Calu3 (cell line): Measurements from ENCODE around the gene ARHGAP9. TPM values are rescaled to one million over a fixed set of nuclear protein-coding genes. Genes with fewer than 3 reads are reported as not detected.

ENCODE experiments used
- BruUV-seq: library from RNA; stranded (reverse); fragments of 400-500 nt; replicated peaks from 2 replicates; lab custom pipeline; 2021; lab: Mats Ljungman, UMichigan
- CTCF ChIA-PET: fragments of 300-600 bp; sonication (Branson Sonifier 250); formaldehyde crosslinking; loops from one replicate; lab custom pipeline; 2022; ENCODE audit warnings: antibody characterized with exemption; lab: Charles Lee
- DNase-seq: peaks from one replicate; pipeline ENCODE4 v3.0.0; 2022
- H3K27ac Mint-ChIP-seq: one replicate; pipeline ENCODE4 v1.8.0; 2022; ENCODE audit warnings: mixed read lengths; ENCODE audit not compliant: unreplicated experiment
- H3K27me3 Mint-ChIP-seq: one replicate; pipeline ENCODE4 v1.8.0; 2022; ENCODE audit warnings: mixed read lengths; ENCODE audit not compliant: unreplicated experiment
- H3K36me3 Mint-ChIP-seq: one replicate; pipeline ENCODE4 v1.8.0; 2022; ENCODE audit warnings: mild to moderate bottlenecking, moderate library complexity, mixed read lengths; ENCODE audit not compliant: insufficient read depth, unreplicated experiment
- H3K4me1 Mint-ChIP-seq: one replicate; pipeline ENCODE4 v1.8.0; 2022; ENCODE audit warnings: mild to moderate bottlenecking, low read depth, mixed read lengths; ENCODE audit not compliant: unreplicated experiment
- H3K4me3 Mint-ChIP-seq: one replicate; pipeline ENCODE4 v1.8.0; 2022; ENCODE audit warnings: mild to moderate bottlenecking, low read depth, moderate library complexity, mixed read lengths; ENCODE audit not compliant: unreplicated experiment
- H3K9me3 Mint-ChIP-seq: one replicate; pipeline ENCODE4 v1.8.0; 2022; ENCODE audit warnings: low read depth, mixed read lengths; ENCODE audit not compliant: unreplicated experiment
- intact Hi-C: fragments of 100-400 bp; cut with micrococcal nuclease; formaldehyde crosslinking; loops from one replicate; pipeline ENCODE4 v1.10.0; 2022; ENCODE audit not compliant: unreplicated experiment
- total RNA-seq: library from RNA; stranded (reverse); gene quantifications from 2 replicates; pipeline ENCODE4 v1.2.3, GENCODE V29; 2022
- TF ChIP-seq, protein P1 (sequence below): fragments of 200-600 bp; IDR thresholded peaks from one replicate; pipeline ENCODE4 v1.8.0; 2022; ENCODE audit warnings: antibody characterized with exemption; ENCODE audit not compliant: unreplicated experiment

Gene ARHGAP9
- total RNA-seq, 1 experiment from 2014 or later = not detected

- Mint-ChIP-seq H3K27ac (peak overlapping the region; percentile 13), H3K4me3 (peak overlapping the region; percentile 74), H3K27me3 (peaks cover 78% of the 10 kb centered on the region), H3K4me1 (peaks cover 33% of the 10 kb centered on the region), H3K9me3 (no peaks in the 10 kb centered on the region), H3K36me3 (peaks cover 31% of the 10 kb centered on the region)
- CTCF ChIA-PET = no interaction called here
- peak; percentile 94 for DNase-seq
- intact Hi-C loops = no loop called here
- no TSS peak for BruUV-seq
- TF ChIP-seq, protein P1, sequence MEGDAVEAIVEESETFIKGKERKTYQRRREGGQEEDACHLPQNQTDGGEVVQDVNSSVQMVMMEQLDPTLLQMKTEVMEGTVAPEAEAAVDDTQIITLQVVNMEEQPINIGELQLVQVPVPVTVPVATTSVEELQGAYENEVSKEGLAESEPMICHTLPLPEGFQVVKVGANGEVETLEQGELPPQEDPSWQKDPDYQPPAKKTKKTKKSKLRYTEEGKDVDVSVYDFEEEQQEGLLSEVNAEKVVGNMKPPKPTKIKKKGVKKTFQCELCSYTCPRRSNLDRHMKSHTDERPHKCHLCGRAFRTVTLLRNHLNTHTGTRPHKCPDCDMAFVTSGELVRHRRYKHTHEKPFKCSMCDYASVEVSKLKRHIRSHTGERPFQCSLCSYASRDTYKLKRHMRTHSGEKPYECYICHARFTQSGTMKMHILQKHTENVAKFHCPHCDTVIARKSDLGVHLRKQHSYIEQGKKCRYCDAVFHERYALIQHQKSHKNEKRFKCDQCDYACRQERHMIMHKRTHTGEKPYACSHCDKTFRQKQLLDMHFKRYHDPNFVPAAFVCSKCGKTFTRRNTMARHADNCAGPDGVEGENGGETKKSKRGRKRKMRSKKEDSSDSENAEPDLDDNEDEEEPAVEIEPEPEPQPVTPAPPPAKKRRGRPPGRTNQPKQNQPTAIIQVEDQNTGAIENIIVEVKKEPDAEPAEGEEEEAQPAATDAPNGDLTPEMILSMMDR = peak; percentile 89
Measured at GRCh38 chr12:57462251-57462911, 17.3 kb downstream of the ARHGAP9 start.

DNA sequence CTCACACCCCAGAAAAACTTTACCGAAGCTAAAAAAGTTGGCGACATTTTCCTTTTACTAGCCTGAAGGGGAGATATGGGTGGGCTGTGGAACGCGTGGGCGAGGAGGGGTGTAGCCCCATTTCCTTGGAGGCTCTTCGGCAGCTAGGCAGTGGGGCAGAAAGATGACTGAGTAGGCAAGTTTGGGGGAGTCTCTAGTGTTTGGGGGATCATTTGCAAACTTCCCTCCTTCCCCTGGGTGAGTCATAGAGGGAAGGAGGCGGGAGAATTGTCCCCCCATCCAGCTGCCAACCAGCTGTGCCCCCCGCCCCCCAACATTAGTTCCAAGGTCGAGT is 17.8 kb downstream of the ARHGAP9 start:
- Mint-ChIP-seq H3K27ac (no peak overlapping the region), H3K4me1 (peaks cover 38% of the 10 kb centered on the region), H3K4me3 (peak overlapping the region; percentile 74), H3K27me3 (peaks cover 73% of the 10 kb centered on the region), H3K36me3 (peaks cover 35% of the 10 kb centered on the region), H3K9me3 (no peaks in the 10 kb centered on the region)
- intact Hi-C loops = no loop called here
- no TSS peak for BruUV-seq
- TF ChIP-seq, protein P1 = no peak
- no peak for DNase-seq
- CTCF ChIA-PET = interaction anchor here (0.6 kb wide), 1 partner anchor 24 kb away, joined by 3 read pairs; no protein-coding TSS in a partner anchor

- Mint-ChIP-seq H3K4me1 (peaks cover 43% of the 10 kb centered on the region), H3K27me3 (peaks cover 68% of the 10 kb centered on the region), H3K9me3 (no peaks in the 10 kb centered on the region), H3K4me3 (peak overlapping the region; percentile 74), H3K36me3 (peaks cover 35% of the 10 kb centered on the region), H3K27ac (no peak overlapping the region)
- BruUV-seq = no TSS peak
- TF ChIP-seq, protein P1 = no peak
- peak; percentile 34 for DNase-seq
- CTCF ChIA-PET = interaction anchor here (0.6 to 3.6 kb wide), 4 partner anchors 10 to 197 kb away, joined by 3 to 11 read pairs (median 8); no protein-coding TSS in a partner anchor
- intact Hi-C loops = no loop called here
Measured at GRCh38 chr12:57461276-57461916, 18.3 kb downstream of the ARHGAP9 start.

DNA sequence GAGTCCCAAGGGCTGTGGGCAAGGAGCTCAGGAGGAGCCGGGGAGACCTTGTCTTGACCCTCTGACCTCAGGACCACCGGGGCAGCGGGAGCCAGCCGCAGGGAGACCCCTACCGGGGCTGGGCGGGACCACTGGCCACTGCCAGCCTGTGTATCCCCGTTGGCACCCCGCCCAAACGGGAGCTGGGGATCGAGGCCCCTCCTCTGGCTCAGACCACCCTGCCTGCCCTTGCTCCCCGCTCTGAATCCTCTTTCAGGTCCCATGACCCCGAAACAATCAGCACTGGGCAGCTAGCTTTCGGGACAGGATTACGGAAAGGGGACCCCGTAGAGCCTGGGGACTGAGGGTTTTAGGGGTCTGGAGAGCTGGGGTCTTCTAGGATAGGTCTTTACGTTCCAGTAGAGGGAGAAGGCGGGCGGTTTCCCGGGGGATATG is 18.8 kb downstream of the ARHGAP9 start:
- peaks cover 35% of the 10 kb centered on the region for H3K36me3 Mint-ChIP-seq
- DNase-seq = no peak
- H3K9me3 Mint-ChIP-seq = no peaks in the 10 kb centered on the region
- CTCF ChIA-PET = interaction anchor here (0.6 to 3.6 kb wide), 3 partner anchors 11 to 198 kb away, joined by 8 to 11 read pairs (median 9); no protein-coding TSS in a partner anchor
- no peak overlapping the region for H3K27ac Mint-ChIP-seq
- peaks cover 48% of the 10 kb centered on the region for H3K4me1 Mint-ChIP-seq
- H3K4me3 Mint-ChIP-seq = peak overlapping the region; percentile 74
- TF ChIP-seq, protein P1 = no peak
- BruUV-seq = no TSS peak
- intact Hi-C loops = no loop called here
- H3K27me3 Mint-ChIP-seq = peaks cover 63% of the 10 kb centered on the region
